ENCODE measurements around the gene RTN1. TPM values are rescaled to one million over a fixed set of nuclear protein-coding genes. Genes with fewer than 3 reads are reported as not detected.

Gene RTN1
- polyA plus RNA-seq, 1 donor from 2014 or later: 1,138 TPM

DNA sequence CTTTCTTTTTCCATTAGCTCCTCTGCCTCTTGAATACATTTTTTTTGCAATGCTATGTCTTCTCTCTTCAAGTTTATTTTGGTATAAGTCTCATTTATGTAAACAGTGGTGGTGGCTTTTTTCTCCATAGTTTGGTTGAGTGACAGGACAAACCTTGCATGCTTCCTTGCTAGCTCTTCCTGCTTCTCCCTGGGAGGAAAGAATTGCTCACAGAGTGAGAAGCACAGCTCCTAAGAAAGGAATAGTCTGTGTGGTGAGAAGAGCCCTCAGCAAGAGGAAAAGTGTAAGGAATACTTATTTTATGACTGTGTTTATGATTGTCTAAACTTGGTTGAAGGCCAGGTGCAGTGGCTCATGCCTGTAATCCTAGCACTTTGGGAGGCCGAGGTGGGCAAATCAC lies 305.5 kb downstream of the RTN1 start:
- Histone ChIP-seq H4K20me1 (ENCODE audit: insufficient read depth) (no peaks in the 10 kb centered on the region), H3K27ac (ENCODE audit: low read length) (no peak overlapping the region), H3K27me3 (ENCODE audit: insufficient read depth, low read depth, low read length) (no peaks in the 10 kb centered on the region), H2AFZ (ENCODE audit: low read depth, low read length) (no peak overlapping the region), H3K9me3 (ENCODE audit: low read length) (no peaks in the 10 kb centered on the region), H3K36me3 (ENCODE audit: insufficient read depth, low read length) (no peaks in the 10 kb centered on the region), H3K9me2 (ENCODE audit: insufficient read depth, low read length) (no peaks in the 10 kb centered on the region), H3K79me2 (replicated peaks; ENCODE audit: insufficient read depth, low read length) (no peaks in the 10 kb centered on the region), H3K9ac (ENCODE audit: low read length) (no peak overlapping the region), H3K4me3 (ENCODE audit: low read length) (no peak overlapping the region), H3K4me2 (ENCODE audit: low read length) (no peak overlapping the region), H3F3A (ENCODE audit: insufficient read depth, low read length, poor library complexity, severe bottlenecking) (no peaks in the 10 kb centered on the region)
- TF ChIP-seq, protein P1, sequence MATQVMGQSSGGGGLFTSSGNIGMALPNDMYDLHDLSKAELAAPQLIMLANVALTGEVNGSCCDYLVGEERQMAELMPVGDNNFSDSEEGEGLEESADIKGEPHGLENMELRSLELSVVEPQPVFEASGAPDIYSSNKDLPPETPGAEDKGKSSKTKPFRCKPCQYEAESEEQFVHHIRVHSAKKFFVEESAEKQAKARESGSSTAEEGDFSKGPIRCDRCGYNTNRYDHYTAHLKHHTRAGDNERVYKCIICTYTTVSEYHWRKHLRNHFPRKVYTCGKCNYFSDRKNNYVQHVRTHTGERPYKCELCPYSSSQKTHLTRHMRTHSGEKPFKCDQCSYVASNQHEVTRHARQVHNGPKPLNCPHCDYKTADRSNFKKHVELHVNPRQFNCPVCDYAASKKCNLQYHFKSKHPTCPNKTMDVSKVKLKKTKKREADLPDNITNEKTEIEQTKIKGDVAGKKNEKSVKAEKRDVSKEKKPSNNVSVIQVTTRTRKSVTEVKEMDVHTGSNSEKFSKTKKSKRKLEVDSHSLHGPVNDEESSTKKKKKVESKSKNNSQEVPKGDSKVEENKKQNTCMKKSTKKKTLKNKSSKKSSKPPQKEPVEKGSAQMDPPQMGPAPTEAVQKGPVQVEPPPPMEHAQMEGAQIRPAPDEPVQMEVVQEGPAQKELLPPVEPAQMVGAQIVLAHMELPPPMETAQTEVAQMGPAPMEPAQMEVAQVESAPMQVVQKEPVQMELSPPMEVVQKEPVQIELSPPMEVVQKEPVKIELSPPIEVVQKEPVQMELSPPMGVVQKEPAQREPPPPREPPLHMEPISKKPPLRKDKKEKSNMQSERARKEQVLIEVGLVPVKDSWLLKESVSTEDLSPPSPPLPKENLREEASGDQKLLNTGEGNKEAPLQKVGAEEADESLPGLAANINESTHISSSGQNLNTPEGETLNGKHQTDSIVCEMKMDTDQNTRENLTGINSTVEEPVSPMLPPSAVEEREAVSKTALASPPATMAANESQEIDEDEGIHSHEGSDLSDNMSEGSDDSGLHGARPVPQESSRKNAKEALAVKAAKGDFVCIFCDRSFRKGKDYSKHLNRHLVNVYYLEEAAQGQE (IDR thresholded peaks at IDR 0.05; ENCODE audit: borderline replicate concordance): no peak
- TF ChIP-seq RAD21 (conservative IDR thresholded peaks at IDR 0.05) (no peak), TAF1 (IDR thresholded peaks at IDR 0.05; ENCODE audit: low read depth) (no peak), MXI1 (conservative IDR thresholded peaks at IDR 0.05; ENCODE audit: poor library complexity, severe bottlenecking) (no peak), POLR2AphosphoS5 (IDR thresholded peaks at IDR 0.05) (no peak), SMC3 (conservative IDR thresholded peaks at IDR 0.05; ENCODE audit: poor library complexity) (no peak), EZH2 (IDR thresholded peaks at IDR 0.05; ENCODE audit: borderline replicate concordance, insufficient read depth, low read length, poor library complexity, severe bottlenecking) (no peak), EP300 (conservative IDR thresholded peaks at IDR 0.05; ENCODE audit: poor library complexity, severe bottlenecking) (no peak)
- TF ChIP-seq, protein P2, sequence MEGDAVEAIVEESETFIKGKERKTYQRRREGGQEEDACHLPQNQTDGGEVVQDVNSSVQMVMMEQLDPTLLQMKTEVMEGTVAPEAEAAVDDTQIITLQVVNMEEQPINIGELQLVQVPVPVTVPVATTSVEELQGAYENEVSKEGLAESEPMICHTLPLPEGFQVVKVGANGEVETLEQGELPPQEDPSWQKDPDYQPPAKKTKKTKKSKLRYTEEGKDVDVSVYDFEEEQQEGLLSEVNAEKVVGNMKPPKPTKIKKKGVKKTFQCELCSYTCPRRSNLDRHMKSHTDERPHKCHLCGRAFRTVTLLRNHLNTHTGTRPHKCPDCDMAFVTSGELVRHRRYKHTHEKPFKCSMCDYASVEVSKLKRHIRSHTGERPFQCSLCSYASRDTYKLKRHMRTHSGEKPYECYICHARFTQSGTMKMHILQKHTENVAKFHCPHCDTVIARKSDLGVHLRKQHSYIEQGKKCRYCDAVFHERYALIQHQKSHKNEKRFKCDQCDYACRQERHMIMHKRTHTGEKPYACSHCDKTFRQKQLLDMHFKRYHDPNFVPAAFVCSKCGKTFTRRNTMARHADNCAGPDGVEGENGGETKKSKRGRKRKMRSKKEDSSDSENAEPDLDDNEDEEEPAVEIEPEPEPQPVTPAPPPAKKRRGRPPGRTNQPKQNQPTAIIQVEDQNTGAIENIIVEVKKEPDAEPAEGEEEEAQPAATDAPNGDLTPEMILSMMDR (IDR thresholded peaks at IDR 0.05; ENCODE audit: poor library complexity, severe bottlenecking): no peak

DNA sequence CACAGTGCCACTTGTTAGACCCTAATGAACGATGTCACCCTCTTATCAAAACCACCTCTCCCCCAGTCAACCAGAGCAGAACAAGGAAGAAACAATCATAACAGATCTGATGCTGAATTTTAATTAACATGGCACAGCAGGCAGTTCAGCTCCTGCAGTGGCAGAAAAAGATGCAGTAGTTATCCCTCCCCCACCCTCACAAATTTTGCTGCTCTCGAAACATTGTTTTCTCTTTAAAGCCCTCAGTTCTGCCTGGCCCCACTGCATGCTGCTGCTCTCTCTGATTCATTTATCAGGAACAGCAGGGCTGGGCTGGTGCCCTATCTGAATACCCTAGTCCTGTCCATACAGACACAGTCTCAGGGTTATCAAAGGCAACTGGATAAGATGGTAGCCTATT lies 306.2 kb downstream of the RTN1 start:
- H3K9ac ChIP-seq (ENCODE audit: low read length): no peak overlapping the region
- no peaks in the 10 kb centered on the region for H3K9me2 ChIP-seq (ENCODE audit: insufficient read depth, low read length)
- H3K27ac ChIP-seq (ENCODE audit: low read length): peak overlapping the region; percentile 1
- H2AFZ ChIP-seq (ENCODE audit: low read depth, low read length): no peak overlapping the region
- no peaks in the 10 kb centered on the region for H4K20me1 ChIP-seq (ENCODE audit: insufficient read depth)
- no peaks in the 10 kb centered on the region for H3K9me3 ChIP-seq (ENCODE audit: low read length)
- no peaks in the 10 kb centered on the region for H3K79me2 ChIP-seq (replicated peaks; ENCODE audit: insufficient read depth, low read length)
- TF ChIP-seq RAD21 (conservative IDR thresholded peaks at IDR 0.05) (no peak), MXI1 (conservative IDR thresholded peaks at IDR 0.05; ENCODE audit: poor library complexity, severe bottlenecking) (no peak), POLR2AphosphoS5 (IDR thresholded peaks at IDR 0.05) (no peak), EZH2 (IDR thresholded peaks at IDR 0.05; ENCODE audit: borderline replicate concordance, insufficient read depth, low read length, poor library complexity, severe bottlenecking) (no peak), TAF1 (IDR thresholded peaks at IDR 0.05; ENCODE audit: low read depth) (no peak)
- TF ChIP-seq, protein P2 (IDR thresholded peaks at IDR 0.05; ENCODE audit: poor library complexity, severe bottlenecking): no peak
- TF ChIP-seq, protein P1 (IDR thresholded peaks at IDR 0.05; ENCODE audit: borderline replicate concordance): no peak
- H3K4me3 ChIP-seq (ENCODE audit: low read length): peak overlapping the region; percentile 40
- no peaks in the 10 kb centered on the region for H3F3A ChIP-seq (ENCODE audit: insufficient read depth, low read length, poor library complexity, severe bottlenecking)
- H3K36me3 ChIP-seq (ENCODE audit: insufficient read depth, low read length): no peaks in the 10 kb centered on the region
- H3K27me3 ChIP-seq (ENCODE audit: insufficient read depth, low read depth, low read length): no peaks in the 10 kb centered on the region
- H3K4me2 ChIP-seq (ENCODE audit: low read length): peak overlapping the region; percentile 2

All from neural cell (in vitro differentiated cells).